OCI-LY1 (cell line): Measurements from ENCODE around the gene ANKRD13C.
"Not testable (repeated sequence)": the region's sequence is repeated elsewhere in the genome, so short reads cannot be mapped to it uniquely, and the experiment has no call there.

Experiments
- H2AFZ ChIP-seq: fragments of 200-600 bp; sonication (generic), shearing (Covaris generic); 2 replicates; pipeline ENCODE4 v1.6.0; 2014; ENCODE audit warnings: antibody characterized with exemption, mild to moderate bottlenecking, low read length
- H3F3A ChIP-seq: fragments of 200-600 bp; sonication (generic), shearing (Covaris generic); 2 replicates; pipeline ENCODE4 v1.6.0; 2014; ENCODE audit warnings: mild to moderate bottlenecking, antibody characterized with exemption, low read length, moderate library complexity; ENCODE audit not compliant: insufficient read depth
- H3K27ac ChIP-seq: fragments of 200-600 bp; sonication (generic); 2 replicates; pipeline ENCODE4 v1.5.1; 2014; ENCODE audit warnings: low read length, mixed run types, mild to moderate bottlenecking, low read depth; ENCODE audit not compliant: poor library complexity, severe bottlenecking
- H3K27me3 ChIP-seq: fragments of 200-600 bp; sonication (generic); 2 replicates; pipeline ENCODE4 v1.6.0; 2014; ENCODE audit warnings: antibody characterized with exemption, mild to moderate bottlenecking, low read length, moderate library complexity; ENCODE audit not compliant: insufficient read depth
- H3K36me3 ChIP-seq: fragments of 200-600 bp; sonication (generic); 2 replicates; pipeline ENCODE4 v1.6.1; 2014; ENCODE audit warnings: mild to moderate bottlenecking, antibody characterized with exemption, low read length, moderate library complexity, mixed read lengths; ENCODE audit not compliant: insufficient read depth
- H3K4me1 ChIP-seq: fragments of 200-600 bp; sonication (generic); 2 replicates; pipeline ENCODE4 v1.5.1; 2014; ENCODE audit warnings: mild to moderate bottlenecking, low read length, moderate library complexity; ENCODE audit not compliant: insufficient read depth, severe bottlenecking
- H3K4me2 ChIP-seq: fragments of 200-600 bp; sonication (generic), shearing (Covaris generic); 2 replicates; pipeline ENCODE4 v1.6.1; 2014; ENCODE audit warnings: low read length
- H3K4me3 ChIP-seq: fragments of 200-600 bp; sonication (generic); 2 replicates; pipeline ENCODE4 v1.5.1; 2014; ENCODE audit warnings: low read length, low read depth, mild to moderate bottlenecking, mixed read lengths; ENCODE audit not compliant: poor library complexity, severe bottlenecking
- H3K79me2 ChIP-seq: fragments of 200-600 bp; shearing (Covaris generic); 2 replicates; pipeline ENCODE4 v1.6.1; 2016; ENCODE audit warnings: mixed run types, low read length, mixed read lengths; ENCODE audit not compliant: insufficient read depth
- H3K9ac ChIP-seq: fragments of 200-600 bp; sonication (generic), shearing (Covaris generic); 2 replicates; pipeline ENCODE4 v1.6.1; 2014; ENCODE audit warnings: mild to moderate bottlenecking, low read length, mixed read lengths
- H3K9me2 ChIP-seq: fragments of 200-600 bp; sonication (generic), shearing (Covaris generic); 2 replicates; pipeline ENCODE4 v1.6.1; 2014; ENCODE audit warnings: low read depth, mild to moderate bottlenecking, low read length, mixed read lengths
- H3K9me3 ChIP-seq: fragments of 200-600 bp; shearing (Covaris generic); 2 replicates; pipeline ENCODE4 v1.6.1; 2014; ENCODE audit warnings: low read length, mixed read lengths
- H4K20me1 ChIP-seq: fragments of 200-600 bp; sonication (generic), shearing (Covaris generic); 2 replicates; pipeline ENCODE4 v1.6.0; 2016; ENCODE audit warnings: mild to moderate bottlenecking, low read length; ENCODE audit not compliant: insufficient read depth
- EZH2 ChIP-seq: fragments of 200-600 bp; sonication (generic), shearing (Covaris generic); IDR thresholded peaks from 2 replicates; pipeline ENCODE4 v1.8.0; 2017; ENCODE audit warnings: borderline replicate concordance, mixed run types, mild to moderate bottlenecking, antibody characterized with exemption, low read length, moderate library complexity, mixed read lengths
- TF ChIP-seq, protein P1 (sequence below): fragments of 200-600 bp; sonication (generic), shearing (Covaris generic); IDR thresholded peaks from 2 replicates; pipeline ENCODE4 v1.5.1; 2017; ENCODE audit warnings: mild to moderate bottlenecking, antibody characterized with exemption, low read length, moderate library complexity, mixed read lengths

Gene ANKRD13C

DNA sequence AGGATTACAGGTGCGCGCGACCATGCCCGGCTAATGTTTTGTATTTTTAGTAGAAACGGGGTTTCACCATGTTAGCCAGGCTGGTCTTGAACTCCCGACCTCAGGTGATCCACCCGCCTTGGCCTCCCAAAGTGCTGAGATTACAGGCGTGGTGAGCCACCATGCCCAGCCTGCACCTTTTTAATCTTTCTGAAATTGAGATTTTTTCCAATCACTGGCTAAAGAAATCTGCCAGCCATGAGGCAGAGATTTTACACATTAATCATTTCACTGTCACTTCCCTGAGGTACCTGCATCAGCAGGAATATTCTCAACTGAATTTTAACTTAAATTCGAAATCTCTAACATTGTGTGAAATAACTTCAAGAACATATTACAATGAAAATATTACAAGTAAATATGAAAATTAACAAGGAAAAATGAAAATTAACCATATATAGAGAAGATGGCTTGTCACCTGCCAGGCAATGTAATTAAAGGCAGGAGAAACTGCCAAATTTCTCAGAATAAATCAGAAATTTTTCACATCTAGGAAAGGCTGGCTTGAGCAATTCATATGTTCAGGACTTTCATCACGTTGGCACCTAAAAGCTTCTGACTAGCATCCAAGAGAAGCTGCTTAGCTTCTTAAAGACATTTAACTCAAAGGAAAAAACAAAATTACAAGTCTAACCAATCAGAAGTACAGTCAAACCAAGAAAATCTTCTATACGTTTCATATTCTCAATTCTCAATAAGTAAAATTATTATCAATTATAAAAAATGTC, 5.9 kb downstream of the ANKRD13C start:
- Histone ChIP-seq H3K36me3 (peaks cover 21% of the 10 kb centered on the region), H3K4me1 (peaks cover 39% of the 10 kb centered on the region), H3K79me2 (peaks cover 96% of the 10 kb centered on the region), H2AFZ (no peak overlapping the region), H3K27ac (no peak overlapping the region), H3K9me2 (no peaks in the 10 kb centered on the region), H3K9me3 (no peaks in the 10 kb centered on the region), H3K4me3 (no peak overlapping the region), H3F3A (no peaks in the 10 kb centered on the region), H4K20me1 (no peaks in the 10 kb centered on the region), H3K27me3 (no peaks in the 10 kb centered on the region), H3K4me2 (no peak overlapping the region), H3K9ac (no peak overlapping the region)
- TF ChIP-seq EZH2 = no peak
- TF ChIP-seq, protein P1, sequence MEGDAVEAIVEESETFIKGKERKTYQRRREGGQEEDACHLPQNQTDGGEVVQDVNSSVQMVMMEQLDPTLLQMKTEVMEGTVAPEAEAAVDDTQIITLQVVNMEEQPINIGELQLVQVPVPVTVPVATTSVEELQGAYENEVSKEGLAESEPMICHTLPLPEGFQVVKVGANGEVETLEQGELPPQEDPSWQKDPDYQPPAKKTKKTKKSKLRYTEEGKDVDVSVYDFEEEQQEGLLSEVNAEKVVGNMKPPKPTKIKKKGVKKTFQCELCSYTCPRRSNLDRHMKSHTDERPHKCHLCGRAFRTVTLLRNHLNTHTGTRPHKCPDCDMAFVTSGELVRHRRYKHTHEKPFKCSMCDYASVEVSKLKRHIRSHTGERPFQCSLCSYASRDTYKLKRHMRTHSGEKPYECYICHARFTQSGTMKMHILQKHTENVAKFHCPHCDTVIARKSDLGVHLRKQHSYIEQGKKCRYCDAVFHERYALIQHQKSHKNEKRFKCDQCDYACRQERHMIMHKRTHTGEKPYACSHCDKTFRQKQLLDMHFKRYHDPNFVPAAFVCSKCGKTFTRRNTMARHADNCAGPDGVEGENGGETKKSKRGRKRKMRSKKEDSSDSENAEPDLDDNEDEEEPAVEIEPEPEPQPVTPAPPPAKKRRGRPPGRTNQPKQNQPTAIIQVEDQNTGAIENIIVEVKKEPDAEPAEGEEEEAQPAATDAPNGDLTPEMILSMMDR = no peak

DNA sequence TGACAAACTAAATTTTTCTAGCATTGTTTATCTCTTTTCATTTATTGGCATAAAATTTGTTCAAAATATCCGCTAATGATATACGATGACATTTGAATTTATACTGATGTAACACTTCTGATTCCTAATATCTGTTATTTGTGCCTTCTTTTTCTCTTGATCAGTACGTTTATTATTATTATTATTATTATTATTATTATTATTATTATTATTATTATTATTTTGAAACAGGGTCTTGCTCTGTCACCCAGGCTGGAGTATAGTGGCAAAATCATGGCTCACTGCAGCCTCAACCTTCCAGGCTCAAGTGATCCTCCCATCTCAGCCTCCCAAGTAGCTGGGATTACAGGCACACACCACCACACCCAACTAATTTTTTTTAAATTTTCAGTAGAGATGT, 14.9 kb downstream of the ANKRD13C start:
- not testable (repeated sequence) for H3K9ac ChIP-seq, H3K4me1 ChIP-seq, H3K4me3 ChIP-seq, H3K27ac ChIP-seq, H3K9me2 ChIP-seq, H2AFZ ChIP-seq, H3K36me3 ChIP-seq, H3K27me3 ChIP-seq, H3K9me3 ChIP-seq, H3K4me2 ChIP-seq, H3F3A ChIP-seq, H4K20me1 ChIP-seq
- peaks cover 44% of the 10 kb centered on the region for H3K79me2 ChIP-seq

DNA sequence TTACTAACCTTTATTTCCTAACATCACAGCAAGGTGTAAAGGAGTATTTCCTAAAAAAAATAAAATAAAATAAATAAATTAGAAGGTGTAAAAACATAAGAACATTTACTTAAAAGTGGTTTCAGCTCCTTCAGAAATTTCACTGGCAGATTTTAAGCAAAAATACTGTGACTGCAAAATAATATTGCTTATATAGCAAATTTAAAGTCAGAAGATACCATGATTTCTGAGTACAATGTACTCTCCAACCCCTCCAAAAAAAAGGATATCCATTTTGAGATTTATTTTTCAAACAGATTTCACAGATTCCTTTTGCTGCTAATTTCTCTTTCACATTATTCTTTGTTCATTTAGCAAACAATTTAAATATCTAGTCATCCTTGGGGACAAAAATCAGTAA, 18.5 kb downstream of the ANKRD13C start:
- H3K4me3 ChIP-seq = no peak overlapping the region

More for the DNA sequence above, 18.5 kb downstream of the ANKRD13C start:
- TF ChIP-seq EZH2 = no peak
- TF ChIP-seq, protein P1 = no peak
- Histone ChIP-seq H3K27ac (no peak overlapping the region), H3F3A (no peaks in the 10 kb centered on the region), H4K20me1 (no peaks in the 10 kb centered on the region), H3K4me1 (no peaks in the 10 kb centered on the region), H3K79me2 (peaks cover 20% of the 10 kb centered on the region; the same call in 1 of the 2 replicates), H3K9me2 (no peaks in the 10 kb centered on the region), H2AFZ (no peak overlapping the region), H3K4me2 (no peak overlapping the region), H3K9me3 (no peaks in the 10 kb centered on the region), H3K9ac (no peak overlapping the region), H3K27me3 (no peaks in the 10 kb centered on the region), H3K36me3 (peaks cover 19% of the 10 kb centered on the region)
